H1 (cell line): ENCODE results near the gene ANKS1A.

Source experiments
- CTCF ChIP-seq, 3 experiments: IDR thresholded peaks; 1 replicate in 2 of 3; 2 replicates in 1 of 3; pipeline versions ENCODE4 v1.5.1 to v1.6.1; 2011; ENCODE audit warnings: low read length in 3 of 3, mild to moderate bottlenecking in 3 of 3, inconsistent platforms in 2 of 3, low read depth in 1 of 3, moderate library complexity in 1 of 3; ENCODE audit not compliant: insufficient read depth in 1 of 3; ENCODE audit errors: control extremely low read depth in 1 of 3
- HDAC2 ChIP-seq, 2 experiments: fragments of 300-600 bp in 1 of 2; sonication (generic) in 1 of 2; IDR thresholded peaks; 2 replicates each; pipeline ENCODE4 v1.6.1; 2011 to 2012; ENCODE audit warnings: low read depth in 2 of 2, low read length in 2 of 2, mild to moderate bottlenecking in 2 of 2, moderate library complexity in 2 of 2, borderline replicate concordance in 1 of 2, inconsistent platforms in 1 of 2
- RAD21 ChIP-seq, 2 experiments: IDR thresholded peaks in 1 of 2; conservative IDR thresholded peaks in 1 of 2; 2 replicates each; pipeline ENCODE4 v1.6.1; 2011; ENCODE audit warnings: low read depth in 2 of 2, low read length in 2 of 2, improper control_type of control experiment in 1 of 2, inconsistent platforms in 1 of 2, mild to moderate bottlenecking in 1 of 2, moderate library complexity in 1 of 2
- TAF1 ChIP-seq: IDR thresholded peaks from 2 replicates; pipeline ENCODE4 v1.6.1; 2011; ENCODE audit warnings: mild to moderate bottlenecking, low read depth, low read length

GRCh38 chr6:35064757-35065440 is 175.8 kb downstream of the ANKS1A start:
- TF ChIP-seq RAD21 (IDR thresholded peaks at IDR 0.05 in 1 of 2, conservative IDR thresholded peaks at IDR 0.05 in 1 of 2; ENCODE audit: low read depth in 2 of 2, low read length in 2 of 2) = peak; percentile 52 to 63
- TF ChIP-seq TAF1 = no peak
- TF ChIP-seq HDAC2 (IDR thresholded peaks at IDR 0.05; ENCODE audit: borderline replicate concordance in 1 of 2, low read depth in 2 of 2, low read length in 2 of 2) = no peak
- peak in 2 of 3 experiments; percentile 50 to 56; a peak in 3 of 4 replicates for TF ChIP-seq CTCF (IDR thresholded peaks at IDR 0.05; ENCODE audit: control extremely low read depth in 1 of 3, insufficient read depth in 1 of 3, low read depth in 1 of 3, low read length in 3 of 3)
